ENCODE data around the gene OSBPL6. TPM values are rescaled to one million over a fixed set of nuclear protein-coding genes. Genes with fewer than 3 reads are reported as not detected.
A peak's percentile ranks its signal among the peaks of the same experiment; 100 is the strongest.

The OSBPL6 gene
- total RNA-seq, 1 experiment from 2014 or later: 43.1 TPM

DNA sequence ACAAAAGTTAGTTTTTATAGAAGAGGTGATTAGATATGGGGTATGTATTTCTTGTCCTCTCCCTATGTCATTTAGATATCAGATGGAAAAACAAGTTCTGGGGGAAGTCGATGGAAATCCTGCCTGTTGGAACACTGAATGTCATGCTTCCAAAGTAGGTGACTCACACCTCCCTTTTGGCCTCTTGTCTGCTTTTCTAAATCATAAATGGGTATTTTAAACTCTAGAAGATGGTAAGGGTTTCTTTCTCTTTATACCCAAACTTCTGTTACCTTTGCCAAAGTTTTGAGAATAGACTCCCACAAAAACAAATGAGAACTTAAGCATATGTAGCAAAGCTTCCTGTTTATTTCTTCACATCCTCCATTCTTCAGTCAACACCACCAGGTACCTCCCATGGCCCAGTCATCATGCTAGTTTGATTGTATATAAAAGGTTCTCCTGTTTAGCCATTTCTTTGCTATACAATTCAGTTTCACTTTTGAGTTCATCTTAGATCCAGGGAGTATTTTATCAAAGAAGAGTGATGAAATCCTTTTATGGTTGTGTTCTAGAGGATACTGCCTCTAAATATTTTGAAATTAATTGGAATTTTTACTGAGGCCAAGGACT lies 192.8 kb downstream of the OSBPL6 start:
- no peak for DNase-seq (ENCODE audit: unreplicated experiment)
- intact Hi-C loops (cut with micrococcal nuclease): no loop called here
- no peaks in the 10 kb centered on the region for H3K9me3 Mint-ChIP-seq (ENCODE audit: unreplicated experiment)
- CTCF ChIA-PET: interaction anchor here (0.9 to 1.0 kb wide), 2 partner anchors 15 to 274 kb away, joined by 3 read pairs; no protein-coding TSS in a partner anchor
- no peaks in the 10 kb centered on the region for H3K27me3 Mint-ChIP-seq (ENCODE audit: insufficient read depth, unreplicated experiment)
- TF ChIP-seq, protein P1, sequence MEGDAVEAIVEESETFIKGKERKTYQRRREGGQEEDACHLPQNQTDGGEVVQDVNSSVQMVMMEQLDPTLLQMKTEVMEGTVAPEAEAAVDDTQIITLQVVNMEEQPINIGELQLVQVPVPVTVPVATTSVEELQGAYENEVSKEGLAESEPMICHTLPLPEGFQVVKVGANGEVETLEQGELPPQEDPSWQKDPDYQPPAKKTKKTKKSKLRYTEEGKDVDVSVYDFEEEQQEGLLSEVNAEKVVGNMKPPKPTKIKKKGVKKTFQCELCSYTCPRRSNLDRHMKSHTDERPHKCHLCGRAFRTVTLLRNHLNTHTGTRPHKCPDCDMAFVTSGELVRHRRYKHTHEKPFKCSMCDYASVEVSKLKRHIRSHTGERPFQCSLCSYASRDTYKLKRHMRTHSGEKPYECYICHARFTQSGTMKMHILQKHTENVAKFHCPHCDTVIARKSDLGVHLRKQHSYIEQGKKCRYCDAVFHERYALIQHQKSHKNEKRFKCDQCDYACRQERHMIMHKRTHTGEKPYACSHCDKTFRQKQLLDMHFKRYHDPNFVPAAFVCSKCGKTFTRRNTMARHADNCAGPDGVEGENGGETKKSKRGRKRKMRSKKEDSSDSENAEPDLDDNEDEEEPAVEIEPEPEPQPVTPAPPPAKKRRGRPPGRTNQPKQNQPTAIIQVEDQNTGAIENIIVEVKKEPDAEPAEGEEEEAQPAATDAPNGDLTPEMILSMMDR (IDR thresholded peaks at IDR 0.05; ENCODE audit: unreplicated experiment): no peak
- no TSS peak for BruUV-seq (replicated peaks)
- H3K36me3 Mint-ChIP-seq (ENCODE audit: insufficient read depth, unreplicated experiment): peaks cover 59% of the 10 kb centered on the region
- POLR2A ChIA-PET: interaction anchor here (1.3 kb wide), 1 partner anchor 83 kb away, joined by 5 read pairs; no protein-coding TSS in a partner anchor
- no peaks in the 10 kb centered on the region for H3K4me1 Mint-ChIP-seq (ENCODE audit: insufficient read depth, unreplicated experiment)
- H3K27ac Mint-ChIP-seq (ENCODE audit: low read depth, unreplicated experiment): no peak overlapping the region
- H3K4me3 Mint-ChIP-seq (ENCODE audit: unreplicated experiment): no peak overlapping the region

DNA sequence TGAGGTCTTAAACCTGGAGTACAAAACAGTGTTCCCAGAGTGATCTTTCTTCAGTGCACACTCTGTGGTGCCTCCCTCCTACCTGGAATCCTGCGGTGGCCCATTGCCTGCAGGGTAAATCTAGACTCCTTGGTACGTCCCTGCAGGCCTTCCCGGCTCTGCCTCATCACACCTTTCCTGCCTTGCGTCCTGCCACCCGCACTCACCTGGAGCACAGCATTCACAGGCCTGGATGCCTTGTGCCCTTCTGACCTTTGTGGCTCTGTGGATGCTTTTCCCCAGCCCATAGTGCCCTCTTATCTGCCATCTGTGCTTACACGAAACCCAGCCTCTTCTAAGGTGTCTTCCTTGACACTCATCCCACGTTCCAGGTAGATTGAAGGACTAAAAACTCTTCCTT lies 194.0 kb downstream of the OSBPL6 start:
- no peak for DNase-seq (ENCODE audit: unreplicated experiment)
- H3K36me3 Mint-ChIP-seq (ENCODE audit: insufficient read depth, unreplicated experiment): peaks cover 58% of the 10 kb centered on the region
- BruUV-seq (replicated peaks): no TSS peak
- no peak overlapping the region for H3K4me3 Mint-ChIP-seq (ENCODE audit: unreplicated experiment)
- CTCF ChIA-PET: interaction anchor here (0.9 kb wide), 1 partner anchor 16 kb away, joined by 3 read pairs; no protein-coding TSS in a partner anchor
- no peaks in the 10 kb centered on the region for H3K27me3 Mint-ChIP-seq (ENCODE audit: insufficient read depth, unreplicated experiment)
- H3K4me1 Mint-ChIP-seq (ENCODE audit: insufficient read depth, unreplicated experiment): no peaks in the 10 kb centered on the region
- H3K9me3 Mint-ChIP-seq (ENCODE audit: unreplicated experiment): no peaks in the 10 kb centered on the region
- TF ChIP-seq, protein P1 (IDR thresholded peaks at IDR 0.05; ENCODE audit: unreplicated experiment): no peak
- POLR2A ChIA-PET: no interaction called here
- intact Hi-C loops (cut with micrococcal nuclease): no loop called here
- H3K27ac Mint-ChIP-seq (ENCODE audit: low read depth, unreplicated experiment): no peak overlapping the region

DNA sequence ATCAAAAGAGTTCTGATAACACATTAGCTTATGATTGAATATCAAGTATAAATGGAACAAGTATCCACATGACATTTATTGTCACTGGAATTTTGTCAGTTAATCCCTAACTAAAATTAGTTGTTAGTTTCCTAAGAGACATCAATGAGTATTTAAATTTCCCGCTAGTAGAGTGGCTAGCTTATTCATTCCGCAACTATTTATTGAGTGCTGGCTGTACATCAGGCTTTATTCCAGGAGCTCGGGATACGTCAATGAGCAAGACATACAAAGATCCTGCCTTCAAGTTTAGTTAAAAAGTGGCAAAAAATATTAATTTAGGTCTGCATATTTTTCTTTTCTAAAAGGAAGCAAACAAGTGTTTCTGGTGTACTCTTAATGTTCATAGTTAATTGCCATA lies 197.4 kb downstream of the OSBPL6 start:
- TF ChIP-seq, protein P1 (IDR thresholded peaks at IDR 0.05; ENCODE audit: unreplicated experiment): no peak
- peaks cover 45% of the 10 kb centered on the region for H3K36me3 Mint-ChIP-seq (ENCODE audit: insufficient read depth, unreplicated experiment)
- CTCF ChIA-PET: interaction anchor here (0.6 to 3.9 kb wide), 6 partner anchors 23 to 863 kb away, joined by 3 to 11 read pairs (median 4); no protein-coding TSS in a partner anchor
- BruUV-seq (replicated peaks): no TSS peak
- DNase-seq (ENCODE audit: unreplicated experiment): no peak
- no peaks in the 10 kb centered on the region for H3K4me1 Mint-ChIP-seq (ENCODE audit: insufficient read depth, unreplicated experiment)
- H3K4me3 Mint-ChIP-seq (ENCODE audit: unreplicated experiment): no peak overlapping the region
- no peaks in the 10 kb centered on the region for H3K9me3 Mint-ChIP-seq (ENCODE audit: unreplicated experiment)
- intact Hi-C loops (cut with micrococcal nuclease): no loop called here
- H3K27ac Mint-ChIP-seq (ENCODE audit: low read depth, unreplicated experiment): no peak overlapping the region
- H3K27me3 Mint-ChIP-seq (ENCODE audit: insufficient read depth, unreplicated experiment): no peaks in the 10 kb centered on the region
- POLR2A ChIA-PET: interaction anchor here (0.5 to 2.4 kb wide), 5 partner anchors 22 to 370 kb away, joined by 3 to 11 read pairs (median 3); no protein-coding TSS in a partner anchor

DNA sequence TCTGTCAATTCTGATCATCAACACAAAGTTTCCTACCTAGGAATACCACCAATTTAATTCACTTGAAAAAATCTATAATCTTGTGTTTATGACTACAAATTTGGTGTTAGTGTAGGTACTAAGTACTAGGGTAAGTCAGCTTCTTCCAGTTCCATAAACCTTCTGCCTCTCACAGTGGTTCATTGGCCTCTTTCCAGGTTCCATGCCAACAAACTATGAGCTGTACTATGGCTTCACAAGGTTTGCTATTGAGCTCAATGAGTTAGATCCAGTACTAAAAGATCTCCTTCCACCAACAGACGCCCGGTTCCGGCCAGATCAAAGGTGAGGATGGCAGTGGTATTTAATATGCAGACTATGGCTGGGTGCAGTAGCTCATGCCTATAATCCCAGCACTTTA lies 197.9 kb downstream of the OSBPL6 start:
- peak; percentile 32 for DNase-seq (ENCODE audit: unreplicated experiment)
- TF ChIP-seq, protein P1 (IDR thresholded peaks at IDR 0.05; ENCODE audit: unreplicated experiment): no peak
- Mint-ChIP-seq H3K27me3 (ENCODE audit: insufficient read depth, unreplicated experiment) (no peaks in the 10 kb centered on the region), H3K4me3 (ENCODE audit: unreplicated experiment) (no peak overlapping the region), H3K36me3 (ENCODE audit: insufficient read depth, unreplicated experiment) (peaks cover 45% of the 10 kb centered on the region), H3K9me3 (ENCODE audit: unreplicated experiment) (no peaks in the 10 kb centered on the region), H3K27ac (ENCODE audit: low read depth, unreplicated experiment) (no peak overlapping the region), H3K4me1 (ENCODE audit: insufficient read depth, unreplicated experiment) (peaks cover 2% of the 10 kb centered on the region)
- no TSS peak for BruUV-seq (replicated peaks)
- POLR2A ChIA-PET: interaction anchor here (0.6 to 2.4 kb wide), 3 partner anchors 22 to 197 kb away, joined by 3 to 11 read pairs (median 3); no protein-coding TSS in a partner anchor
- CTCF ChIA-PET: interaction anchor here (0.6 to 3.9 kb wide), 9 partner anchors 9 to 1170 kb away, joined by 3 to 11 read pairs (median 4); no protein-coding TSS in a partner anchor
- intact Hi-C loops (cut with micrococcal nuclease): no loop called here

All from MCF 10A (cell line).